GM12878 (cell line): ENCODE data around the gene B9D2. TPM values are rescaled to one million over a fixed set of nuclear protein-coding genes. Genes with fewer than 3 reads are reported as not detected.

Source experiments
- ATAC-seq: fragments of 200-7000 bp; cut with Tn5 transposase; 3 replicates; pipeline ENCODE4 v1.9.1; 2020; ENCODE audit warnings: mild to moderate bottlenecking, moderate library complexity
- BruUV-seq: library from RNA; stranded (reverse); fragments of 400-500 nt; replicated peaks from 2 replicates; lab custom pipeline; 2021; lab: Mats Ljungman, UMichigan
- CTCF ChIA-PET: fragments of 300-600 bp; sonication (Branson Sonifier 250); formaldehyde crosslinking; extraction: SDS; loops from one replicate; lab custom pipeline; 2021; ENCODE audit warnings: inconsistent platforms; lab: Yijun Ruan, JAX
- POLR2A ChIA-PET: fragments of 350-600 bp; formaldehyde crosslinking; extraction: SDS; loops from one replicate; lab custom pipeline; 2021; ENCODE audit warnings: inconsistent platforms; lab: Charles Lee
- RAD21 ChIA-PET: fragments of 300-600 bp; sonication (Branson Sonifier 250); formaldehyde crosslinking; loops from one replicate; lab custom pipeline; 2023; ENCODE audit warnings: antibody characterized with exemption; ENCODE audit not compliant: unreplicated experiment; lab: Charles Lee
- SMC1A ChIA-PET: fragments of 300-600 bp; sonication (Branson Sonifier 250); formaldehyde crosslinking; loops from one replicate; lab custom pipeline; 2023; ENCODE audit not compliant: unreplicated experiment, uncharacterized antibody; lab: Charles Lee
- DNase-seq: peaks from one replicate; pipeline ENCODE4 v3.0.0-alpha.2; 2011; ENCODE audit warnings: low read depth, low spot score
- FAIRE-seq: peaks from 3 replicates; lab custom pipeline; 2011; peaks lifted over from hg19 to GRCh38; lab: Jason Lieb, UNC
- H2AFZ ChIP-seq: 2 replicates; pipeline ENCODE4 v1.6.0; 2011; ENCODE audit warnings: low read depth, low read length, control low read depth; ENCODE audit not compliant: control insufficient read depth
- H3K27ac ChIP-seq: 2 replicates; pipeline ENCODE4 v1.5.1; 2011; ENCODE audit warnings: control low read depth; ENCODE audit not compliant: control insufficient read depth, insufficient read depth
- H3K27me3 ChIP-seq, 2 experiments: replicated peaks in 1 of 2; 2 replicates each; pipeline versions ENCODE4 v1.6.0 to v1.6.1; 2011; ENCODE audit warnings: low read length in 1 of 2; ENCODE audit not compliant: control insufficient read depth in 2 of 2, insufficient read depth in 2 of 2
- H3K36me3 ChIP-seq, 2 experiments: 2 replicates each; pipeline ENCODE4 v1.5.1; 2011; ENCODE audit warnings: low read length in 1 of 2; ENCODE audit not compliant: control insufficient read depth in 2 of 2, insufficient read depth in 2 of 2
- H3K4me1 ChIP-seq: 2 replicates; pipeline ENCODE4 v1.6.1; 2011; ENCODE audit warnings: mild to moderate bottlenecking, low read length, moderate library complexity, mixed read lengths; ENCODE audit not compliant: control insufficient read depth, insufficient read depth
- H3K4me2 ChIP-seq: 2 replicates; pipeline ENCODE4 v1.6.0; 2011; ENCODE audit warnings: control low read depth; ENCODE audit not compliant: control insufficient read depth, insufficient read depth
- H3K4me3 ChIP-seq: fragments of 200-600 bp; sonication (generic); 2 replicates; pipeline ENCODE4 v1.5.1; 2016
- H3K79me2 ChIP-seq: 2 replicates; pipeline ENCODE4 v1.6.0; 2011; ENCODE audit warnings: low read length; ENCODE audit not compliant: control insufficient read depth, insufficient read depth
- H3K9ac ChIP-seq: 2 replicates; pipeline ENCODE4 v1.8.0; 2011; ENCODE audit warnings: low read length, control low read depth, mixed read lengths; ENCODE audit not compliant: control insufficient read depth, insufficient read depth
- H3K9me3 ChIP-seq: replicated peaks from 3 replicates; pipeline ENCODE4 v1.5.1; 2011; ENCODE audit warnings: mild to moderate bottlenecking, low read length; ENCODE audit not compliant: control insufficient read depth, insufficient read depth
- H4K20me1 ChIP-seq: 2 replicates; pipeline ENCODE4 v1.6.0; 2011; ENCODE audit not compliant: control insufficient read depth, insufficient read depth
- E2F4 ChIP-seq: IDR thresholded peaks from 2 replicates; pipeline ENCODE4 v1.6.1; 2012; ENCODE audit warnings: low read depth, low read length, improper control_type of control experiment
- ESRRA ChIP-seq: IDR thresholded peaks from 2 replicates; pipeline ENCODE4 v1.6.1; 2012; ENCODE audit warnings: mild to moderate bottlenecking, low read length, improper control_type of control experiment
- FOXK2 ChIP-seq: fragments of 450-650 bp; IDR thresholded peaks from 2 replicates; pipeline ENCODE4 v1.6.1; 2017; ENCODE audit warnings: mild to moderate bottlenecking, moderate library complexity
- HDAC6 ChIP-seq: fragments of 200-600 bp; sonication (generic); IDR thresholded peaks from one replicate; pipeline ENCODE4 v1.8.0; 2017; ENCODE audit warnings: antibody characterized with exemption; ENCODE audit not compliant: unreplicated experiment
- NRF1 ChIP-seq: conservative IDR thresholded peaks from 2 replicates; pipeline ENCODE4 v1.6.1; 2011; ENCODE audit warnings: mild to moderate bottlenecking, low read depth, low read length, improper control_type of control experiment
- PAX8 ChIP-seq: fragments of 450-650 bp; IDR thresholded peaks from 2 replicates; pipeline ENCODE4 v1.6.1; 2017; ENCODE audit warnings: mild to moderate bottlenecking, moderate library complexity
- RB1 ChIP-seq: fragments of 450-650 bp; formaldehyde crosslinking; IDR thresholded peaks from 2 replicates; pipeline ENCODE4 v1.6.1; 2017; ENCODE audit warnings: mild to moderate bottlenecking, borderline replicate concordance
- ZNF384 ChIP-seq: IDR thresholded peaks from 2 replicates; pipeline ENCODE4 v1.6.1; 2012; ENCODE audit warnings: low read depth, mild to moderate bottlenecking, low read length, improper control_type of control experiment, borderline replicate concordance
- ZNF592 ChIP-seq: fragments of 450-650 bp; IDR thresholded peaks from 2 replicates; pipeline ENCODE4 v1.6.1; 2017; ENCODE audit warnings: mild to moderate bottlenecking, moderate library complexity
- WGBS: methylation state at CpG from one replicate; pipeline ENCODE4 v1.1.6; 2016; ENCODE audit warnings: low lambda C conversion rate; ENCODE audit not compliant: insufficient replicate concordance, insufficient coverage; ENCODE audit errors: missing lambda C conversion rate; 5-methylcytosine and 5-hydroxymethylcytosine counted together
- in situ Hi-C: fragments of 300-500 bp; cut with MboI; formaldehyde crosslinking; loops from 9 replicates; pipeline ENCODE4 v1.14.3; 2018; ENCODE audit warnings: mixed read lengths
- intact Hi-C: fragments of 100-400 bp; cut with micrococcal nuclease; formaldehyde crosslinking; loops from one replicate; pipeline ENCODE4 v1.14.2; 2022; ENCODE audit not compliant: unreplicated experiment
- polyA plus RNA-seq, 11 experiments: library from polyadenylated mRNA; depleted of rRNA in 4 of 11; unstranded in 6 of 11; stranded (reverse) in 5 of 11; fragments of >200 nt; fragmentation: Nextera tagmentation in 4 of 11; fragmentation: Illumina TruSeq in 1 of 11; extraction: Ambion mirVana in 4 of 11; extraction: Trizol in 1 of 11; gene quantifications; 1 replicate in 1 of 11; 2 replicates in 10 of 11; pipeline versions ENCODE4 v1.2.1 to v1.2.3, GENCODE V29; 2011 to 2016; ENCODE audit warnings: inconsistent platforms in 2 of 11, missing spikeins in 2 of 11, low read depth in 1 of 11
- total RNA-seq, 4 experiments: library from RNA; depleted of rRNA in 3 of 4; stranded (reverse); fragments of >200 nt in 3 of 4; fragmentation: Illumina TruSeq in 1 of 4; extraction: Trizol in 1 of 4; gene quantifications; 2 replicates each; pipeline versions ENCODE4 v1.2.1 to v1.2.3, GENCODE V29; 2013 to 2021

Gene B9D2
- total and polyA plus RNA-seq, 10 of the 15 experiments (the other 5 are each of a cell fraction or from before 2014, with no cell fraction given) = 2.4 to 12.4 (median 5.0) TPM

GRCh38 chr19:41356984-41357739 is 6.8 kb downstream of the B9D2 start:
- FAIRE-seq (no peak), DNase-seq (no peak), ATAC-seq (no peak)
- H3K9ac ChIP-seq = no peak overlapping the region
- H3K9me3 ChIP-seq = no peaks in the 10 kb centered on the region
- no peaks in the 10 kb centered on the region for H4K20me1 ChIP-seq
- H3K79me2 ChIP-seq = peaks cover 15% of the 10 kb centered on the region
- H3K27ac ChIP-seq = no peak overlapping the region
- in situ Hi-C loops (no loop called here), intact Hi-C loops (no loop called here)
- ChIA-PET SMC1A (interaction anchor here (1.1 kb wide), 1 partner anchor 8 kb away, joined by 3 read pairs; no protein-coding TSS in a partner anchor), RAD21 (interaction anchor here (0.6 to 0.8 kb wide), 2 partner anchors 24 to 54 kb away, joined by 3 read pairs; no protein-coding TSS in a partner anchor), POLR2A (no interaction called here), CTCF (interaction anchor here (0.6 to 6.4 kb wide), 4 partner anchors 7 to 169 kb away, joined by 3 to 91 read pairs (median 4); partner anchors contain the start of gene B9D2)
- TF ChIP-seq HDAC6 (no peak), ESRRA (no peak)
- H3K36me3 ChIP-seq = no peaks in the 10 kb centered on the region; a peak in 1 of 4 replicates
- no TSS peak for BruUV-seq
- H3K4me2 ChIP-seq = no peak overlapping the region
- WGBS = 72% methylated on average over 11 of the region's 11 CpGs
- no peak overlapping the region for H3K4me3 ChIP-seq
- no peak overlapping the region for H2AFZ ChIP-seq
- no peaks in the 10 kb centered on the region for H3K27me3 ChIP-seq
- peaks cover 4% of the 10 kb centered on the region for H3K4me1 ChIP-seq

- H3K4me2 ChIP-seq = no peak overlapping the region
- TF ChIP-seq E2F4 = no peak
- no peak for TF ChIP-seq PAX8
- no peak for TF ChIP-seq ZNF592
- no peak for TF ChIP-seq RB1
- no peak for TF ChIP-seq ZNF384
- no peak for TF ChIP-seq NRF1
- TF ChIP-seq FOXK2 = no peak
Observed at GRCh38 chr19:41355802-41356201, 8.1 kb downstream of the B9D2 start.

More at GRCh38 chr19:41355802-41356201, 8.1 kb downstream of the B9D2 start:
- RAD21 ChIA-PET = interaction anchor here (1.2 to 1.7 kb wide), 2 partner anchors 8 to 83 kb away, joined by 5 to 7 read pairs; partner anchors contain the start of gene B9D2
- no peak overlapping the region for H2AFZ ChIP-seq
- no peak overlapping the region for H3K9ac ChIP-seq
- SMC1A ChIA-PET = interaction anchor here (1.5 kb wide), 1 partner anchor 8 kb away, joined by 5 read pairs; the partner anchor contains the start of gene B9D2
- in situ Hi-C loops (no loop called here), intact Hi-C loops (no loop called here)
- no peak overlapping the region for H3K27ac ChIP-seq
- H3K9me3 ChIP-seq = no peaks in the 10 kb centered on the region
- ATAC-seq (no peak), DNase-seq (no peak), FAIRE-seq (no peak)
- peaks cover 4% of the 10 kb centered on the region for H3K4me1 ChIP-seq
- WGBS = 100% methylated on average over 3 of the region's 3 CpGs
- peaks cover 29% of the 10 kb centered on the region for H3K79me2 ChIP-seq
- H3K4me3 ChIP-seq = no peak overlapping the region
- no TSS peak for BruUV-seq
- POLR2A ChIA-PET = interaction anchor here (1.3 to 1.6 kb wide), 2 partner anchors 8 to 10 kb away, joined by 6 to 7 read pairs; partner anchors contain the start of gene B9D2
- H4K20me1 ChIP-seq = no peaks in the 10 kb centered on the region
- no peaks in the 10 kb centered on the region; a peak in 1 of 4 replicates for H3K36me3 ChIP-seq
- no peaks in the 10 kb centered on the region for H3K27me3 ChIP-seq
- CTCF ChIA-PET = interaction anchor here (0.6 to 6.4 kb wide), 7 partner anchors 9 to 152 kb away, joined by 3 to 91 read pairs (median 3); partner anchors contain the start of gene B9D2
